ENCODE measurements around the gene GTF3C5.
A peak's percentile ranks its signal among the peaks of the same experiment; 100 is the strongest.
"Not testable (repeated sequence)": the region's sequence is repeated elsewhere in the genome, so short reads cannot be mapped to it uniquely, and the experiment has no call there.

Gene GTF3C5

DNA sequence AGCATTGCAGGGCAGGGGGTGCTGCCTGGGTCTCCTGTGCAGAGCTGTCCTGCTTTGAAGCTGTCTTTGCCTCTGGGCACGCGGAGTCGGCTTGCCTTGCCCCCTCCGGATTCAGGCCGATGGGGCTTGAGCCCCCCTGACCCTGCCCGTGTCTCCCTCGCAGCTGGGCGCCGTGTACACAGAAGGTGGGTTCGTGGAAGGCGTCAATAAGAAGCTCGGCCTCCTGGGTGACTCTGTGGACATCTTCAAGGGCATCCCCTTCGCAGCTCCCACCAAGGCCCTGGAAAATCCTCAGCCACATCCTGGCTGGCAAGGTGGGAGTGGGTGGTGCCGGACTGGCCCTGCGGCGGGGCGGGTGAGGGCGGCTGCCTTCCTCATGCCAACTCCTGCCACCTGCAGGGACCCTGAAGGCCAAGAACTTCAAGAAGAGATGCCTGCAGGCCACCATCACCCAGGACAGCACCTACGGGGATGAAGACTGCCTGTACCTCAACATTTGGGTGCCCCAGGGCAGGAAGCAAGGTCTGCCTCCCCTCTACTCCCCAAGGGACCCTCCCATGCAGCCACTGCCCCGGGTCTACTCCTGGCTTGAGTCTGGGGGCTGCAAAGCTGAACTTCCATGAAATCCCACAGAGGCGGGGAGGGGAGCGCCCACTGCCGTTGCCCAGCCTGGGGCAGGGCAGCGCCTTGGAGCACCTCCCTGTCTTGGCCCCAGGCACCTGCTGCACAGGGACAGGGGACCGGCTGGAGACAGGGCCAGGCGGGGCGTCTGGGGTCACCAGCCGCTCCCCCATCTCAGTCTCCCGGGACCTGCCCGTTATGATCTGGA is 33.7 kb downstream of the GTF3C5 start:
- peak in 2 of 10 donors; percentile 35 to 82 for DNase-seq
- intact Hi-C loops (cut with DNase I), result no loop called here

DNA sequence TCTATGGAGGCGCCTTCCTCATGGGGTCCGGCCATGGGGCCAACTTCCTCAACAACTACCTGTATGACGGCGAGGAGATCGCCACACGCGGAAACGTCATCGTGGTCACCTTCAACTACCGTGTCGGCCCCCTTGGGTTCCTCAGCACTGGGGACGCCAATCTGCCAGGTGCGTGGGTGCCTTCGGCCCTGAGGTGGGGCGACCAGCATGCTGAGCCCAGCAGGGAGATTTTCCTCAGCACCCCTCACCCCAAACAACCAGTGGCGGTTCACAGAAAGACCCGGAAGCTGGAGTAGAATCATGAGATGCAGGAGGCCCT is 34.2 kb downstream of the GTF3C5 start:
- DNase-seq, result peak in 1 of 10 donors; percentile 67
- intact Hi-C loops (cut with DNase I), result no loop called here

DNA sequence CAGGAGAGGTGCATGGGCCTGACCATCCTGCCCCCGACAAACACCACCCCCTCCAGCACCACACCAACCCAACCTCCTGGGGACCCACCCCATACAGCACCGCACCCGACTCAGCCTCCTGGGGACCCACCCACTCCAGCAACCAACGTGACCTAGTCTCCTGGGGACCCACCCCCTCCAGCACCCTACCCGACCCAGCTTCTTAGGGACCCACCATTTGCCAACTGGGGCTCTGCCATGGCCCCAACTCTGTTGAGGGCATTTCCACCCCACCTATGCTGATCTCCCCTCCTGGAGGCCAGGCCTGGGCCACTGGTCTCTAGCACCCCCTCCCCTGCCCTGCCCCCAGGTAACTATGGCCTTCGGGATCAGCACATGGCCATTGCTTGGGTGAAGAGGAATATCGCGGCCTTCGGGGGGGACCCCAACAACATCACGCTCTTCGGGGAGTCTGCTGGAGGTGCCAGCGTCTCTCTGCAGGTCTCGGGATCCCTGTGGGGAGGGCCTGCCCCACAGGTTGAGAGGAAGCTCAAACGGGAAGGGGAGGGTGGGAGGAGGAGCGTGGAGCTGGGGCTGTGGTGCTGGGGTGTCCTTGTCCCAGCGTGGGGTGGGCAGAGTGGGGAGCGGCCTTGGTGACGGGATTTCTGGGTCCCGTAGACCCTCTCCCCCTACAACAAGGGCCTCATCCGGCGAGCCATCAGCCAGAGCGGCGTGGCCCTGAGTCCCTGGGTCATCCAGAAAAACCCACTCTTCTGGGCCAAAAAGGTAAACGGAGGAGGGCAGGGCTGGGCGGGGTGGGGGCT is 35.6 kb downstream of the GTF3C5 start:
- intact Hi-C loops (cut with DNase I), result no loop called here
- DNase-seq, result peak in 1 of 10 donors; percentile 56

DNA sequence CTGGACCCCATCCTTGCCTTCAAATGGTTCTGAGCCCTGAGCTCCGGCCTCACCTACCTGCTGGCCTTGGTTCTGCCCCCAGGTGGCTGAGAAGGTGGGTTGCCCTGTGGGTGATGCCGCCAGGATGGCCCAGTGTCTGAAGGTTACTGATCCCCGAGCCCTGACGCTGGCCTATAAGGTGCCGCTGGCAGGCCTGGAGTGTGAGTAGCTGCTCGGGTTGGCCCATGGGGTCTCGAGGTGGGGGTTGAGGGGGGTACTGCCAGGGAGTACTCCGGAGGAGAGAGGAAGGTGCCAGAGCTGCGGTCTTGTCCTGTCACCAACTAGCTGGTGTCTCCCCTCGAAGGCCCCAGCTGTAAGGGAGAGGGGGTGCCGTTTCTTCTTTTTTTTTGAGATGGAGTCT is 36.2 kb downstream of the GTF3C5 start:
- DNase-seq, result peak in 2 of 10 donors; percentile 64 to 65
- intact Hi-C loops (cut with DNase I), result no loop called here

DNA sequence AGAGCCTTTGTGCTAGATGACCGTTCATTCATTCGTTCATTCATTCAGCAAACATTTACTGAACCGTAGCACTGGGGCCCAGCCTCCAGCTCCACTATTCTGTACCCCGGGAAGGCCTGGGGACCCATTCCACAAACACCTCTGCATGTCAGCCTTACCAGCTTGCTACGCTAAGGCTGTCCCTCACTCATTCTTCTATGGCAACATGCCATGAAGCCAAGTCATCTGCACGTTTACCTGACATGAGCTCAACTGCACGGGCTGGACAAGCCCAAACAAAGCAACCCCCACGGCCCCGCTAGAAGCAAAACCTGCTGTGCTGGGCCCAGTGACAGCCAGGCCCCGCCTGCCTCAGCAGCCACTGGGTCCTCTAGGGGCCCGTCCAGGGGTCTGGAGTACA is 37.0 kb downstream of the GTF3C5 start:
- DNase-seq, result peak in 1 of 10 donors; percentile 22
- intact Hi-C loops (cut with DNase I), result no loop called here

DNA sequence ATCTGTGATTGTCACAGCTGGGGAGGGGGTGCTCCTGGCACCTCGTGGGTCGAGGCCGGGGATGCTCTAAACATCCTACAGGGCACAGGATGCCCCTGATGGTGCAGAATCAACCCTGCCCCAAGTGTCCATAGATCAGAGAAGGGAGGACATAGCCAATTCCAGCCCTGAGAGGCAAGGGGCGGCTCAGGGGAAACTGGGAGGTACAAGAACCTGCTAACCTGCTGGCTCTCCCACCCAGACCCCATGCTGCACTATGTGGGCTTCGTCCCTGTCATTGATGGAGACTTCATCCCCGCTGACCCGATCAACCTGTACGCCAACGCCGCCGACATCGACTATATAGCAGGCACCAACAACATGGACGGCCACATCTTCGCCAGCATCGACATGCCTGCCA is 37.6 kb downstream of the GTF3C5 start:
- intact Hi-C loops (cut with DNase I), result not testable (repeated sequence)
- peak in 1 of 10 donors; percentile 2 for DNase-seq

DNA sequence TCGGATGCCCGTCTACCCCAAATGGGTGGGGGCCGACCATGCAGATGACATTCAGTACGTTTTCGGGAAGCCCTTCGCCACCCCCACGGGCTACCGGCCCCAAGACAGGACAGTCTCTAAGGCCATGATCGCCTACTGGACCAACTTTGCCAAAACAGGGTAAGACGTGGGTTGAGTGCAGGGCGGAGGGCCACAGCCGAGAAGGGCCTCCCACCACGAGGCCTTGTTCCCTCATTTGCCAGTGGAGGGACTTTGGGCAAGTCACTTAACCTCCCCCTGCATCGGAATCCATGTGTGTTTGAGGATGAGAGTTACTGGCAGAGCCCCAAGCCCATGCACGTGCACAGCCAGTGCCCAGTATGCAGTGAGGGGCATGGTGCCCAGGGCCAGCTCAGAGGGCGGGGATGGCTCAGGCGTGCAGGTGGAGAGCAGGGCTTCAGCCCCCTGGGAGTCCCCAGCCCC is 39.7 kb downstream of the GTF3C5 start:
- intact Hi-C loops (cut with DNase I), result not testable (repeated sequence)
- DNase-seq, result peak in 3 of 10 donors; percentile 63 to 83 (median 69)

DNA sequence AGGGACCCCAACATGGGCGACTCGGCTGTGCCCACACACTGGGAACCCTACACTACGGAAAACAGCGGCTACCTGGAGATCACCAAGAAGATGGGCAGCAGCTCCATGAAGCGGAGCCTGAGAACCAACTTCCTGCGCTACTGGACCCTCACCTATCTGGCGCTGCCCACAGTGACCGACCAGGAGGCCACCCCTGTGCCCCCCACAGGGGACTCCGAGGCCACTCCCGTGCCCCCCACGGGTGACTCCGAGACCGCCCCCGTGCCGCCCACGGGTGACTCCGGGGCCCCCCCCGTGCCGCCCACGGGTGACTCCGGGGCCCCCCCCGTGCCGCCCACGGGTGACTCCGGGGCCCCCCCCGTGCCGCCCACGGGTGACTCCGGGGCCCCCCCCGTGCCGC is 40.2 kb downstream of the GTF3C5 start:
- DNase-seq, result peak in 1 of 10 donors; percentile 50
- intact Hi-C loops (cut with DNase I), result not testable (repeated sequence)

DNA sequence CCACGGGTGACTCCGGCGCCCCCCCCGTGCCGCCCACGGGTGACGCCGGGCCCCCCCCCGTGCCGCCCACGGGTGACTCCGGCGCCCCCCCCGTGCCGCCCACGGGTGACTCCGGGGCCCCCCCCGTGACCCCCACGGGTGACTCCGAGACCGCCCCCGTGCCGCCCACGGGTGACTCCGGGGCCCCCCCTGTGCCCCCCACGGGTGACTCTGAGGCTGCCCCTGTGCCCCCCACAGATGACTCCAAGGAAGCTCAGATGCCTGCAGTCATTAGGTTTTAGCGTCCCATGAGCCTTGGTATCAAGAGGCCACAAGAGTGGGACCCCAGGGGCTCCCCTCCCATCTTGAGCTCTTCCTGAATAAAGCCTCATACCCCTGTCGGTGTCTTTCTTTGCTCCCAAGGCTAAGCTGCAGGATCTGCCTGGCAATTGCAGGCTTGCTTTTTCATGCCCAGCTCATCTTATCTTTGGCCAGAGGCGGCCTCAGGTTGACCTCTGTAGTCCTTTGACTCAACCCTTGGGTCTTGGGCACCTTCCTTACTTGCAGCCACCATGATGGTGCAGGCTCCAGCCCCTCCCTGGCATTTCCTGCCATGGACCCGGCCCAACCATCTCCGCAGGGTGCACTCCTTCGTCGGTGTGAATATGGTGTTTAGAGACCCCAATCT is 40.8 kb downstream of the GTF3C5 start:
- intact Hi-C loops (cut with DNase I), result no loop called here

DNA sequence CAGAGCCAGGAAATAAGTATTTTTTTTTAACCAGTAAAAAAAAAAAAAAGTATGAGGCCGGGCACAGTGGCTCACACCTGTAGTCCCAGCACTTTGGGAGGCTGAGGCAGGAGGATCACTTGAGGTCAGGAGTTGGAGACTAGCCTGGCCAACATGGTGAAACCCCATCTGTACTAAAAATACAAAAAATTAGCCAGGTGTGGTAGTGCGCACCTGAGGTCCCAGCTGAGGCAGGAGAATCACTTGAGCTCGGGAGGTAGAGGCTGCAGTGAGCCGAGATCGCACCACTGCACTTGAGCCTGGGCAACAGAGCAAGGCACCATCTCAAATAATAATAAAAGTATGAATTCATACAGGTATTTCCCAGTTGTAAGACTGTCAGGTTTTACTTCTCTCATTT is 41.4 kb downstream of the GTF3C5 start:
- intact Hi-C loops (cut with DNase I), result not testable (repeated sequence)
- peak in 1 of 10 donors; percentile 31 for DNase-seq

More for the DNA sequence above, 40.8 kb downstream of the GTF3C5 start:
- DNase-seq, result peak in 3 of 10 donors; percentile 33 to 64 (median 47)

DNA sequence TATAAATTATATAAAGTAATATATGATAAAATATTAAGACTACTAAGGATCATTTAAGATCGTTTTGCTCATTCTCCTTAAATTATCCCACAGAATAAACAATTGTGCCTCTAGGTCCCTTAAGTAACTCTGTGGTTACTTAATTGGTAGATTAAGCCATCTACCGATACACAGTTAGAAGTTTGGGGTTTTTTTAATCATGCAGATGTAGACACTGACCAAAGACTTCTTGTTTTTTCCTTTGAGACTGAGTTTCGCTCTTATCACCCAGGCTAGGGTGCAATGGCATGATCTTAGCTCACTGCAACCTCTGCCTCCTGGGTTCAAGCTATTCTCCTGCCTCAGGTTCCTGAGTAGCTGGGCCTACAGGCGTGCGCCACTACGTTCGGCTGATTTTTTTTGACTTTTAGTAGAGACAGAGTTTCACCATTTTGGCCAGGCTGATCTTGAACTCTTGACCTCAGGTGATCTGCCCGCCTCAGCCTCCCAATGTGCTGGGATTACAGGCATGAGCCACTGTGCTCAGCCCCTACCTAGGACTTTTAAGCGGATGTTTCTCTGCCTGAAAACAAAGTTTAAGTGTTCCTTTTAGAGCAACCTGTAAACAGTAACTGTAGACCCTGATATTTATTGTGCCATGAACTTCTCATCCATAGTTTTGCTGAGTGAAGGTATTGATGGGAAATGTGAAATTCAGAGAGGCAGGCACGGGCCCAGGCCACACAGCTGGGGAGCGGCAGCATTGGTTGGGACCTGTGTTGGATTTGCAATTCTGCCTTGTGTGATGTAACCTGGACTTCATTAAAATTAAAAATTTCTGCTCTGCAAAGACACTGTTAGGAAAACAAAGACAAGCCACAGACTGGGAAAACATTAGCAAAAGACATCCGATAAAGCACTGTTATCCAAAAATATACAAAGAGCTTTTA is 42.6 kb downstream of the GTF3C5 start:
- peak in 2 of 10 donors; percentile 12 to 41 for DNase-seq
- intact Hi-C loops (cut with DNase I), result no loop called here

DNA sequence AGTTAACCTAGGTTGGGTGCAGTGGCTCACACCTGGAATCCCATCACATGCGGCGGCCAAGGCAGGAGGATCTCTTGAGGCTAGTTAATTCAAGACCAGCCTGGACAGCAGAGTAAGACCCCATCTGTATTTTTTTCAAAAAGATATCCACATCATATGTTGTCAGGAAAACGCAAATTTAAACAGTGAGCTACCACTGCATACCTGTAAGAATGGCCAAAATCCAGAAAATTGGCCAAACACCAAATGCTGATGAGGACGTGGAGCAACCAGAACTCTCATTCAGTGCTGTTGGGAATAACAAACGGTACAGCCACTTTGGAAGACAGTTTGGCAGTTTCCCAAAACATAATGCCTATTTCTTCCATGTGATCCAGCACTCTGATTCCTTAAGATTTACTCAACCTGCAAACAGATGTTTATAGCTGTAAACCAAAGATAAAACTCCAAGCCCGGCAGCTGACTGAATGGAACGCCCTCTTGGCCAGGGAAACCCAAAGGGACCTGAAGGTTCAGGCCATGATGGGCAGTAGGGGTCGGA is 43.4 kb downstream of the GTF3C5 start:
- peak in 2 of 10 donors; percentile 12 to 26 for DNase-seq
- intact Hi-C loops (cut with DNase I), result no loop called here

DNA sequence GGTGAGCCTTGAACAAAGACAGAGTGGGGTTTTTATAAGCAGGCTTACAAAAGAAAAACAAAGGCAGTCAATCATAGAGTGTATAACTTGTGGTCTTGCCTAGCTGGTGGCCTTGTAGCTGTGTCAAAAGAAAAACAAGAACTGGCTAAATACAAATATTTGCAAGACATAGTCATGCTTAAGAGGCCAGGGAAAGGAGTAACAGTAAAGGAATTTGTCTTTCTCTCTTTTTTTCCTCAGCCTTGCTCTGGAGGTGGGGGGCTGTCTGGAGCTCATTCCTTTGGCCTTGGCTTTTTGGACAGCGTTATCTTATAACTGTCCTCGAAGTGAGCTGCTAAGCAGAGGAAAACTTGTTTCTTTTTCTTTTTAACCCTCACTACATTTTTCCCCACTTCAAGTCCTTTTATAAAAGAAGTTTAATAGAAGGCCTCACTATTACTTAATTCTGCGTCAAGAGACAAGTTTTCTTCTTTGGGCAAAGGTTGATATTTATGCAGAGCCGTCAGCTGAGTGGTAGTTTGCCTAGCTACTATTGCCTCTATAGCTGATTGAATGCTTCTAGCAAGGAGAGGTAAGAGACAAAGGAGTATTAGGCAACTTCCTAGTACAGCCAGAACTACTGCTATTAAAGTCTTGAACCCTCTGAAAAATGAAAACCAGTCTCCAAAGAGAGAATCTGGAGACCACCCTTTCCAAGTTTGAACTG is 45.3 kb downstream of the GTF3C5 start:
- intact Hi-C loops (cut with DNase I), result no loop called here
- DNase-seq, result peak in 1 of 10 donors; percentile 2

DNA sequence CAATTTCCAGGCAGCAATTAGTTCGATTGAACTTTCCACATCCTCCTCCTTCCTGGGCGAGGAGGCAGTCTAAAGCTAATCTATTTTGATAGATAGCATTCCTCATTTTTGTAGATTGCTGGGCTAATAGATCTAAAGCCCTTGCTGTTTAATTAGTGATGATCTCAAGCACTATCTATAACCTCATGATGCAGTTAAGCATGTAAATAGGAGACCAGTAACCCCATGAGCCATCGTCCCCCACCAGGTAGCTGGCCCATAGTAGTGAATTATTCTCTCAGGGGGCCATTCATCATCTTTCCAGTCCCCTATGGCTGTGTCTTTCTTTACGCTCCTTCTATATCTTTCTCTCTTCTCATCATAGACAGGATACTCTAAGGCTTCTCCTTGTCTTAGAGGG is 45.9 kb downstream of the GTF3C5 start:
- DNase-seq, result peak in 1 of 10 donors; percentile 2
- intact Hi-C loops (cut with DNase I), result no loop called here

DNA sequence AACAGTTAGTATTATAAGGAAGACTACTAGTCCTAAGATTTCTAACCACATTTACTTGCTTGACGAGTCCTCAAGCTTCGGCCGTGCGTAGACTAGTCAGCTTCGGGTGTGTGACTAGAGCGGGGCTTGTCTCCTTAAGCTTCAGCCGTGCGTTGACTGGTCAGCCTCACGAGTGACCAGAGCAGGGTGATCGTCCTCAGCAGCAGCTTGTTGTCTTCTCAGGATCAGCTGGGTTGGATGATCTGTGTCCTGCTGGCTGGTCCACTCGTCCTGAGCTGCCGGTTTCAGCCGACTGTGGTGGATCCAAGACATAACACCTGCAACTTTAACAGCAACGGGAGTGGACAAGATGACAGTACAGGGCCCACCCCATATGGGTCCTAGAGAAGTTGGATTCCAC is 47.7 kb downstream of the GTF3C5 start:
- peak in 2 of 10 donors; percentile 61 to 78 for DNase-seq
- intact Hi-C loops (cut with DNase I), result no loop called here

DNA sequence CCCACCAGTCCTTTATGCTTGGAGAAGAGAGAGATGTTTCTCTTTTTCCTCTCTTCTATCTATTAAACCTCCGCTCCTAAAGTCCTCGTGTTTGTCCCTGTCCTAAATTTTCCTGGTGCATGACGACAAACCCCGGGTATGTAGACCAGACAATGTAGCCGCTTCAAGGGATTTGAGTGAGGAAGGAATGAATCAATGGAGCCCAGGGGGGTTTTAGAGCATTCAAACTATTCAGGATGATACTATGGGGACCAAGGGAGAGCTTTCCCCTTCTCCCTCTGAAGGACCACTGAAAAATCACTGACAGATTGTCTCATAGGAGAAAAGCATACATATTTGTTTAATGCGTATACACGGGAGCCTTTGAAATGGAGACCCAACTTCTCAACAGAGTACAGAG is 49.4 kb downstream of the GTF3C5 start:
- DNase-seq, result no peak
- intact Hi-C loops (cut with DNase I), result no loop called here

DNA sequence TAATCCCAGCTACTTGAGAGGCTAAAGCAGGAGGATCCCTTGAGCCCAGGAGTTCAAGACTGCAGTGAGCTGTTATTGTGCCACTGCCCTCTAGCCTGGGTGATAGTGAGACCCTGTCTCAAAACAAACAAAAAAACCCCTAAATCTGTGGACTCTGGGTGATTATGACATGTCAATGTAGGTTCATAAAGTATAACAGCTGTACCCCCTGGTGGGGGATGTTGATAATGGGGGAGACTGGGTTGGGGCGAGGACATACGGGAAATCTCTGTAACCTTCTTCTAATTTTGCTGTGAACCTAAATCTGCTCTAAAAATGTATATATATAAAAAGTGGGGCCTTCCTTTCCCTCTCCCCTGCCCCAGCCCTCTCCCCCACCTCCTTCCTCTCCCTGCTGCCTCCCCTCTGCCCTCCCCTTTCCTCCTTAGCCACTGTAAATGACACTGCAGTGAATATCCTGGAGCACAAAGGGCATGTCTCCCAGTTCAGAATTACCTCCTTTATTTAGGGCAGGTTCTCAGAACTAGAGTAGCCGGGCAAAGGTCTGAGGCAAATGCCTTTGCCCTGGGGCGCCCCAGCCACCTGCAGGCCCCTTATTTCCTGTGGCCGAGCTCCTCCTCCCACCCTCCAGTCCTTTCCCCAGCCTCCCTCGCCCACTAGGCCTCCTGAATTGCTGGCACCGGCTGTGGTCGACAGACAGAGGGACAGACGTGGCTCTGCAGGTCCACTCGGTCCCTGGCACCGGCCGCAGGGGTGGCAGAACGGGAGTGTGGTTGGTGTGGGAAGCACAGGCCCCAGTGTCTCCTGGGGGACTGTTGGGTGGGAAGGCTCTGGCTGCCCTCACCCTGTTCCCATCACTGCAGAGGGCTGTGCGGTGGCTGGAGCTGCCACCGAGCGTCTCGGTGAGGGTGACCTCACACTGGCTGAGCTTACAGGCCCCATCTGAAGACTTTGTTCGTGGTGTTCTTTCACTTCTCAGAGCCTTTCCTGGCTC is 50.3 kb downstream of the GTF3C5 start:
- intact Hi-C loops (cut with DNase I); DNase-seq: not testable (repeated sequence)

Data from posterior cingulate gyrus (tissue), 11 donors.